Mesothelial cell of epicardium (in vitro differentiated cells): ENCODE data around the gene CDK5R1. TPM values are rescaled to one million over a fixed set of nuclear protein-coding genes. Genes with fewer than 3 reads are reported as not detected.
"Not testable (repeated sequence)": the region's sequence is repeated elsewhere in the genome, so short reads cannot be mapped to it uniquely, and the experiment has no call there.

ENCODE experiments used
- DNase-seq, 2 experiments: peaks; one replicate each; pipeline ENCODE4 v3.0.0; 2021; ENCODE audit warnings: low spot score in 2 of 2; ENCODE audit not compliant: unreplicated experiment in 2 of 2
- H3K27ac Mint-ChIP-seq: 2 replicates; pipeline ENCODE4 v1.8.0; 2021; ENCODE audit warnings: mixed read lengths
- H3K27me3 Mint-ChIP-seq: 2 replicates; pipeline ENCODE4 v1.8.0; 2021; ENCODE audit warnings: low read depth, mixed read lengths
- H3K36me3 Mint-ChIP-seq: 2 replicates; pipeline ENCODE4 v1.8.0; 2021; ENCODE audit warnings: mixed read lengths
- H3K4me1 Mint-ChIP-seq: 2 replicates; pipeline ENCODE4 v1.8.0; 2021; ENCODE audit warnings: mixed read lengths
- H3K4me3 Mint-ChIP-seq: 2 replicates; pipeline ENCODE4 v1.8.0; 2021; ENCODE audit warnings: mild to moderate bottlenecking, moderate library complexity, mixed read lengths
- H3K9me3 Mint-ChIP-seq: 2 replicates; pipeline ENCODE4 v1.8.0; 2021; ENCODE audit warnings: mixed read lengths
- CTCF ChIP-seq: fragments of 200-600 bp; sonication (generic); IDR thresholded peaks from one replicate; pipeline ENCODE4 v1.5.0; 2021; ENCODE audit warnings: antibody characterized with exemption; ENCODE audit not compliant: unreplicated experiment
- total RNA-seq: library from RNA; stranded (reverse); gene quantifications from 3 replicates; pipeline ENCODE4 v1.2.1, GENCODE V29; 2021

CDK5R1 gene
- total RNA-seq, 1 donor from 2014 or later: 4.6 TPM

- DNase-seq: peak; percentile 65 to 77
- TF ChIP-seq CTCF: no peak
- H3K4me1 Mint-ChIP-seq: peaks cover 35% of the 10 kb centered on the region
Measured at GRCh38 chr17:32519228-32520103, 32.7 kb downstream of the CDK5R1 start.

GRCh38 chr17:32520104-32520701 is 33.4 kb downstream of the CDK5R1 start:
- Mint-ChIP-seq H3K27ac (peak overlapping the region; percentile 50), H3K36me3 (no peaks in the 10 kb centered on the region), H3K9me3 (no peaks in the 10 kb centered on the region), H3K27me3 (no peaks in the 10 kb centered on the region), H3K4me3 (peak overlapping the region; percentile 75), H3K4me1 (peaks cover 39% of the 10 kb centered on the region)
- TF ChIP-seq CTCF: no peak
- DNase-seq: no peak

More at GRCh38 chr17:32519228-32520103, 32.7 kb downstream of the CDK5R1 start:
- Mint-ChIP-seq H3K4me3 (peak overlapping the region; percentile 75), H3K36me3 (no peaks in the 10 kb centered on the region), H3K27ac (peak overlapping the region; percentile 62), H3K9me3 (no peaks in the 10 kb centered on the region), H3K27me3 (no peaks in the 10 kb centered on the region)

- H3K36me3 Mint-ChIP-seq: no peaks in the 10 kb centered on the region
- no peak for DNase-seq
- H3K27me3 Mint-ChIP-seq: no peaks in the 10 kb centered on the region
- no peak for TF ChIP-seq CTCF
- no peaks in the 10 kb centered on the region for H3K9me3 Mint-ChIP-seq
- peaks cover 37% of the 10 kb centered on the region for H3K4me1 Mint-ChIP-seq
- H3K4me3 Mint-ChIP-seq: no peak overlapping the region
- H3K27ac Mint-ChIP-seq: no peak overlapping the region
Measured at GRCh38 chr17:32520737-32521404, 34.1 kb downstream of the CDK5R1 start.

- H3K4me3 Mint-ChIP-seq: no peak overlapping the region
- H3K36me3 Mint-ChIP-seq: peaks cover 2% of the 10 kb centered on the region
- peaks cover 34% of the 10 kb centered on the region for H3K4me1 Mint-ChIP-seq
- no peaks in the 10 kb centered on the region for H3K9me3 Mint-ChIP-seq
- no peaks in the 10 kb centered on the region for H3K27me3 Mint-ChIP-seq
- no peak for TF ChIP-seq CTCF
- no peak for DNase-seq
- no peak overlapping the region for H3K27ac Mint-ChIP-seq
Measured at GRCh38 chr17:32523017-32523680, 36.4 kb downstream of the CDK5R1 start.

GRCh38 chr17:32523827-32524552 is 37.2 kb downstream of the CDK5R1 start:
- Mint-ChIP-seq H3K9me3 (no peaks in the 10 kb centered on the region), H3K4me3 (no peak overlapping the region), H3K27ac (no peak overlapping the region), H3K4me1 (peaks cover 29% of the 10 kb centered on the region), H3K27me3 (no peaks in the 10 kb centered on the region), H3K36me3 (peaks cover 6% of the 10 kb centered on the region)
- no peak for TF ChIP-seq CTCF
- DNase-seq: no peak

- H3K36me3 Mint-ChIP-seq, H3K27ac Mint-ChIP-seq, H3K9me3 Mint-ChIP-seq, H3K27me3 Mint-ChIP-seq, H3K4me3 Mint-ChIP-seq, DNase-seq: not testable (repeated sequence)
- peaks cover 28% of the 10 kb centered on the region for H3K4me1 Mint-ChIP-seq
Measured at GRCh38 chr17:32524553-32524880, 37.7 kb downstream of the CDK5R1 start.
